Measurements from ENCODE around the gene ID3. TPM values are rescaled to one million over a fixed set of nuclear protein-coding genes. Genes with fewer than 3 reads are reported as not detected.

Gene ID3
- total and polyA plus RNA-seq, 2 of the 8 experiments (the other 6 are each of a cell fraction or from before 2014, with no cell fraction given), result 240 to 304 TPM

DNA sequence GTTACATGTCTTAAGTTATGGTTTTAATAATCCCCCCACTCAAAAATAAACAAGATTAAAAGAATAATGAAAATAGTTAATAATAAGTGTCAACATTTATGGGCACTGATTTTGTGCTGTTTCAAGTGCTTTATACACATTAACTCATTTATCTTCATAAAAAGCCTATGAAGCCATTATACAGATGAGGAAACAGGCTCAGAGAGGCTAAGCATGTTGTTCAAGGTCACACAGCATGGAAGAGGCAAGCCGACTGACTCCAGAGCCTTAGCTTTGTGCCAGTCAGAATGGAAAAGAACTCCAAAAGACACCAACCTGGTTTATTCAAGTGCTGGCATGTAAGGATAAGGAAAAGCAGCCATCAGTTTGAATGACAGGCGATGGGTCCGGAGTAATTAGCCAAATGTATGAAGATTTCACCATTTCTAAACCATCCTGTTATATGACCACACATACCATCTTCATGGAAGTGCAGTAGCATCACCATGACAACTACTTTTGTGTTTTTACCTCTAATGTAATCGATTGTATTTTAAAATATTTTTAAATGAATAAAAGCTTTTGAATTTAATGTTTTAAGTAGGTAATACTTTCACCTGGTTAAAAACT lies 14.4 kb upstream of the ID3 start (continued):
- TF ChIP-seq, protein P1, sequence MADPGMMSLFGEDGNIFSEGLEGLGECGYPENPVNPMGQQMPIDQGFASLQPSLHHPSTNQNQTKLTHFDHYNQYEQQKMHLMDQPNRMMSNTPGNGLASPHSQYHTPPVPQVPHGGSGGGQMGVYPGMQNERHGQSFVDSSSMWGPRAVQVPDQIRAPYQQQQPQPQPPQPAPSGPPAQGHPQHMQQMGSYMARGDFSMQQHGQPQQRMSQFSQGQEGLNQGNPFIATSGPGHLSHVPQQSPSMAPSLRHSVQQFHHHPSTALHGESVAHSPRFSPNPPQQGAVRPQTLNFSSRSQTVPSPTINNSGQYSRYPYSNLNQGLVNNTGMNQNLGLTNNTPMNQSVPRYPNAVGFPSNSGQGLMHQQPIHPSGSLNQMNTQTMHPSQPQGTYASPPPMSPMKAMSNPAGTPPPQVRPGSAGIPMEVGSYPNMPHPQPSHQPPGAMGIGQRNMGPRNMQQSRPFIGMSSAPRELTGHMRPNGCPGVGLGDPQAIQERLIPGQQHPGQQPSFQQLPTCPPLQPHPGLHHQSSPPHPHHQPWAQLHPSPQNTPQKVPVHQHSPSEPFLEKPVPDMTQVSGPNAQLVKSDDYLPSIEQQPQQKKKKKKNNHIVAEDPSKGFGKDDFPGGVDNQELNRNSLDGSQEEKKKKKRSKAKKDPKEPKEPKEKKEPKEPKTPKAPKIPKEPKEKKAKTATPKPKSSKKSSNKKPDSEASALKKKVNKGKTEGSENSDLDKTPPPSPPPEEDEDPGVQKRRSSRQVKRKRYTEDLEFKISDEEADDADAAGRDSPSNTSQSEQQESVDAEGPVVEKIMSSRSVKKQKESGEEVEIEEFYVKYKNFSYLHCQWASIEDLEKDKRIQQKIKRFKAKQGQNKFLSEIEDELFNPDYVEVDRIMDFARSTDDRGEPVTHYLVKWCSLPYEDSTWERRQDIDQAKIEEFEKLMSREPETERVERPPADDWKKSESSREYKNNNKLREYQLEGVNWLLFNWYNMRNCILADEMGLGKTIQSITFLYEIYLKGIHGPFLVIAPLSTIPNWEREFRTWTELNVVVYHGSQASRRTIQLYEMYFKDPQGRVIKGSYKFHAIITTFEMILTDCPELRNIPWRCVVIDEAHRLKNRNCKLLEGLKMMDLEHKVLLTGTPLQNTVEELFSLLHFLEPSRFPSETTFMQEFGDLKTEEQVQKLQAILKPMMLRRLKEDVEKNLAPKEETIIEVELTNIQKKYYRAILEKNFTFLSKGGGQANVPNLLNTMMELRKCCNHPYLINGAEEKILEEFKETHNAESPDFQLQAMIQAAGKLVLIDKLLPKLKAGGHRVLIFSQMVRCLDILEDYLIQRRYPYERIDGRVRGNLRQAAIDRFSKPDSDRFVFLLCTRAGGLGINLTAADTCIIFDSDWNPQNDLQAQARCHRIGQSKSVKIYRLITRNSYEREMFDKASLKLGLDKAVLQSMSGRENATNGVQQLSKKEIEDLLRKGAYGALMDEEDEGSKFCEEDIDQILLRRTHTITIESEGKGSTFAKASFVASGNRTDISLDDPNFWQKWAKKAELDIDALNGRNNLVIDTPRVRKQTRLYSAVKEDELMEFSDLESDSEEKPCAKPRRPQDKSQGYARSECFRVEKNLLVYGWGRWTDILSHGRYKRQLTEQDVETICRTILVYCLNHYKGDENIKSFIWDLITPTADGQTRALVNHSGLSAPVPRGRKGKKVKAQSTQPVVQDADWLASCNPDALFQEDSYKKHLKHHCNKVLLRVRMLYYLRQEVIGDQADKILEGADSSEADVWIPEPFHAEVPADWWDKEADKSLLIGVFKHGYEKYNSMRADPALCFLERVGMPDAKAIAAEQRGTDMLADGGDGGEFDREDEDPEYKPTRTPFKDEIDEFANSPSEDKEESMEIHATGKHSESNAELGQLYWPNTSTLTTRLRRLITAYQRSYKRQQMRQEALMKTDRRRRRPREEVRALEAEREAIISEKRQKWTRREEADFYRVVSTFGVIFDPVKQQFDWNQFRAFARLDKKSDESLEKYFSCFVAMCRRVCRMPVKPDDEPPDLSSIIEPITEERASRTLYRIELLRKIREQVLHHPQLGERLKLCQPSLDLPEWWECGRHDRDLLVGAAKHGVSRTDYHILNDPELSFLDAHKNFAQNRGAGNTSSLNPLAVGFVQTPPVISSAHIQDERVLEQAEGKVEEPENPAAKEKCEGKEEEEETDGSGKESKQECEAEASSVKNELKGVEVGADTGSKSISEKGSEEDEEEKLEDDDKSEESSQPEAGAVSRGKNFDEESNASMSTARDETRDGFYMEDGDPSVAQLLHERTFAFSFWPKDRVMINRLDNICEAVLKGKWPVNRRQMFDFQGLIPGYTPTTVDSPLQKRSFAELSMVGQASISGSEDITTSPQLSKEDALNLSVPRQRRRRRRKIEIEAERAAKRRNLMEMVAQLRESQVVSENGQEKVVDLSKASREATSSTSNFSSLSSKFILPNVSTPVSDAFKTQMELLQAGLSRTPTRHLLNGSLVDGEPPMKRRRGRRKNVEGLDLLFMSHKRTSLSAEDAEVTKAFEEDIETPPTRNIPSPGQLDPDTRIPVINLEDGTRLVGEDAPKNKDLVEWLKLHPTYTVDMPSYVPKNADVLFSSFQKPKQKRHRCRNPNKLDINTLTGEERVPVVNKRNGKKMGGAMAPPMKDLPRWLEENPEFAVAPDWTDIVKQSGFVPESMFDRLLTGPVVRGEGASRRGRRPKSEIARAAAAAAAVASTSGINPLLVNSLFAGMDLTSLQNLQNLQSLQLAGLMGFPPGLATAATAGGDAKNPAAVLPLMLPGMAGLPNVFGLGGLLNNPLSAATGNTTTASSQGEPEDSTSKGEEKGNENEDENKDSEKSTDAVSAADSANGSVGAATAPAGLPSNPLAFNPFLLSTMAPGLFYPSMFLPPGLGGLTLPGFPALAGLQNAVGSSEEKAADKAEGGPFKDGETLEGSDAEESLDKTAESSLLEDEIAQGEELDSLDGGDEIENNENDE (IDR thresholded peaks at IDR 0.05; ENCODE audit: insufficient replicate concordance, low read length), result no peak
- TF ChIP-seq CHD2 (IDR thresholded peaks at IDR 0.05; ENCODE audit: low read length) (no peak), CREB1 (IDR thresholded peaks at IDR 0.05) (no peak), SP2 (IDR thresholded peaks at IDR 0.05; ENCODE audit: low read length) (no peak), HDAC6 (IDR thresholded peaks at IDR 0.05; ENCODE audit: low read depth, low read length) (no peak), RAD21 (IDR thresholded peaks at IDR 0.05 in 1 of 2, conservative IDR thresholded peaks at IDR 0.05 in 1 of 2; ENCODE audit: low read depth in 2 of 2, low read length in 2 of 2) (no peak), SIX5 (IDR thresholded peaks at IDR 0.05; ENCODE audit: low read depth, low read length) (no peak), TAF1 (IDR thresholded peaks at IDR 0.05; ENCODE audit: low read depth, low read length) (no peak)

All from H1 (cell line).